ENCODE results near the gene YDJC.
"Not testable (repeated sequence)": the region's sequence is repeated elsewhere in the genome, so short reads cannot be mapped to it uniquely, and the experiment has no call there.

Gene YDJC

GRCh38 chr22:21628386-21629254 is 1.2 kb downstream of the YDJC start:
- no peak for DNase-seq

- DNase-seq: no peak
Observed at GRCh38 chr22:21626735-21627469, 2.9 kb downstream of the YDJC start.

GRCh38 chr22:21626073-21626734 is 3.6 kb downstream of the YDJC start:
- no peak for DNase-seq

- DNase-seq: no peak
Observed at GRCh38 chr22:21624880-21625791, 4.7 kb downstream of the YDJC start.

- DNase-seq: no peak
Observed at GRCh38 chr22:21624120-21624879, 5.5 kb downstream of the YDJC start.

GRCh38 chr22:21623648-21623970 is 6.2 kb downstream of the YDJC start:
- no peak for DNase-seq

- no peak for DNase-seq
Observed at GRCh38 chr22:21622919-21623647, 6.7 kb downstream of the YDJC start.

GRCh38 chr22:21622011-21622918 is 7.6 kb downstream of the YDJC start:
- DNase-seq: no peak

GRCh38 chr22:21621025-21621424 is 8.8 kb downstream of the YDJC start:
- no peak for DNase-seq

- not testable (repeated sequence) for DNase-seq
Observed at GRCh38 chr22:21617337-21617736, 12.5 kb downstream of the YDJC start.

GRCh38 chr22:21615731-21616130 is 14.1 kb downstream of the YDJC start:
- DNase-seq: no peak

GRCh38 chr22:21613553-21614233 is 16.1 kb downstream of the YDJC start:
- DNase-seq: no peak

- DNase-seq: no peak
Observed at GRCh38 chr22:21612858-21613257, 17.0 kb downstream of the YDJC start.

- DNase-seq: no peak
Observed at GRCh38 chr22:21611210-21611977, 18.4 kb downstream of the YDJC start.

GRCh38 chr22:21609556-21610157 is 20.2 kb downstream of the YDJC start:
- not testable (repeated sequence) for DNase-seq

- no peak for DNase-seq
Observed at GRCh38 chr22:21606775-21607174, 23.0 kb downstream of the YDJC start.

GRCh38 chr22:21605887-21606564 is 23.8 kb downstream of the YDJC start:
- no peak for DNase-seq

- no peak for DNase-seq
Observed at GRCh38 chr22:21603973-21604372, 25.8 kb downstream of the YDJC start.
